ENCODE results near the gene KPTN. TPM values are rescaled to one million over a fixed set of nuclear protein-coding genes. Genes with fewer than 3 reads are reported as not detected.

The KPTN gene
- total and polyA plus RNA-seq, 2 of the 13 experiments (the other 11 are each of a cell fraction or from before 2014, with no cell fraction given): 9.1 to 13.3 TPM

DNA sequence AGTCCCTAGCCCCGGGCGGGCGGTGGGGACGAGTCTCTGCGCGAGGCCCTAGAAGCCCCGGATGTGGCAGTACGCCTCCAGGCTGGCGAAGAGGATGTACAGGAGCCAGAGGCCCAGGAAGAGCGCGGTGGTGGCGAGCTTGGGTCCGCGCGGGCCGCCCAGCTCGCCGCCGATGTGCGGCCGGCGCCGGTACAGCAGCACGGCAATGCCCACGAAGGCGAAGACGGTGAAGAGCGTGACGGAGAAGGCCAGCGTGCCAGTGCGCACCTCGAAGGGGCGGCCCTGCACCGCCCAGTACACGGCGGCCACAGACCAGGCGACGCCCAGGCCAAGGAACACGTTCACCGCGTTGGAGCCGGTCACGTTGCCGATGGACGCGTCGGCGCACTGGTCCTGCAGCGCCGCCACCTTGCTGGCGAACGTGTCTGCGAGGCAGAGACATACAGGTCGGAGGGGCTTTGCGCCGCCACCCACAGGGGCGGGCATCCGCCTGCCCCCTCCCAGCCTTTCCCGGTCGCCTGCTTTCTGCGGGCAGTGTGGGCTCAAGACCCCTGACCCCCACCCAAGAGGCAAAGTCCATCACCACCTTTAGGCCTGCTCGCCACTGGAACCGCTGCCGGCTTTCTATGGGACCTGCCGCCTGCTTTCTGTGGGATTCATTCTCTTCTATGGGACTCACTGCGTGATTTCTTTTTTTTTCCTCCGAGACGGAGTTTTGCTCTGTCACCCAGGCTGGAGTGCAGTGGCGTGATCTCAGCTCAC is 53.8 kb downstream of the KPTN start (continued):
- TF ChIP-seq, protein P1, sequence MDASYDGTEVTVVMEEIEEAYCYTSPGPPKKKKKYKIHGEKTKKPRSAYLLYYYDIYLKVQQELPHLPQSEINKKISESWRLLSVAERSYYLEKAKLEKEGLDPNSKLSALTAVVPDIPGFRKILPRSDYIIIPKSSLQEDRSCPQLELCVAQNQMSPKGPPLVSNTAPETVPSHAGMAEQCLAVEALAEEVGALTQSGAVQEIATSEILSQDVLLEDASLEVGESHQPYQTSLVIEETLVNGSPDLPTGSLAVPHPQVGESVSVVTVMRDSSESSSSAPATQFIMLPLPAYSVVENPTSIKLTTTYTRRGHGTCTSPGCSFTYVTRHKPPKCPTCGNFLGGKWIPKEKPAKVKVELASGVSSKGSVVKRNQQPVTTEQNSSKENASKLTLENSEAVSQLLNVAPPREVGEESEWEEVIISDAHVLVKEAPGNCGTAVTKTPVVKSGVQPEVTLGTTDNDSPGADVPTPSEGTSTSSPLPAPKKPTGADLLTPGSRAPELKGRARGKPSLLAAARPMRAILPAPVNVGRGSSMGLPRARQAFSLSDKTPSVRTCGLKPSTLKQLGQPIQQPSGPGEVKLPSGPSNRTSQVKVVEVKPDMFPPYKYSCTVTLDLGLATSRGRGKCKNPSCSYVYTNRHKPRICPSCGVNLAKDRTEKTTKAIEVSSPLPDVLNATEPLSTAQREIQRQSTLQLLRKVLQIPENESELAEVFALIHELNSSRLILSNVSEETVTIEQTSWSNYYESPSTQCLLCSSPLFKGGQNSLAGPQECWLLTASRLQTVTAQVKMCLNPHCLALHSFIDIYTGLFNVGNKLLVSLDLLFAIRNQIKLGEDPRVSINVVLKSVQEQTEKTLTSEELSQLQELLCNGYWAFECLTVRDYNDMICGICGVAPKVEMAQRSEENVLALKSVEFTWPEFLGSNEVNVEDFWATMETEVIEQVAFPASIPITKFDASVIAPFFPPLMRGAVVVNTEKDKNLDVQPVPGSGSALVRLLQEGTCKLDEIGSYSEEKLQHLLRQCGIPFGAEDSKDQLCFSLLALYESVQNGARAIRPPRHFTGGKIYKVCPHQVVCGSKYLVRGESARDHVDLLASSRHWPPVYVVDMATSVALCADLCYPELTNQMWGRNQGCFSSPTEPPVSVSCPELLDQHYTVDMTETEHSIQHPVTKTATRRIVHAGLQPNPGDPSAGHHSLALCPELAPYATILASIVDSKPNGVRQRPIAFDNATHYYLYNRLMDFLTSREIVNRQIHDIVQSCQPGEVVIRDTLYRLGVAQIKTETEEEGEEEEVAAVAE (CRISPR knock-in tag; IDR thresholded peaks at IDR 0.05; ENCODE audit: borderline replicate concordance): 0 out of 2 replicates have a peak, but pooled peaks have one; percentile 68
- TF ChIP-seq, protein P2, sequence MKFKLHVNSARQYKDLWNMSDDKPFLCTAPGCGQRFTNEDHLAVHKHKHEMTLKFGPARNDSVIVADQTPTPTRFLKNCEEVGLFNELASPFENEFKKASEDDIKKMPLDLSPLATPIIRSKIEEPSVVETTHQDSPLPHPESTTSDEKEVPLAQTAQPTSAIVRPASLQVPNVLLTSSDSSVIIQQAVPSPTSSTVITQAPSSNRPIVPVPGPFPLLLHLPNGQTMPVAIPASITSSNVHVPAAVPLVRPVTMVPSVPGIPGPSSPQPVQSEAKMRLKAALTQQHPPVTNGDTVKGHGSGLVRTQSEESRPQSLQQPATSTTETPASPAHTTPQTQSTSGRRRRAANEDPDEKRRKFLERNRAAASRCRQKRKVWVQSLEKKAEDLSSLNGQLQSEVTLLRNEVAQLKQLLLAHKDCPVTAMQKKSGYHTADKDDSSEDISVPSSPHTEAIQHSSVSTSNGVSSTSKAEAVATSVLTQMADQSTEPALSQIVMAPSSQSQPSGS (CRISPR knock-in tag; IDR thresholded peaks at IDR 0.05): 0 out of 2 replicates have a peak, but pooled peaks have one; percentile 16
- TF ChIP-seq ZNF768 (CRISPR knock-in tag; IDR thresholded peaks at IDR 0.05) (peak; percentile 39; the same call in 1 of the 2 replicates), ZNF7 (CRISPR knock-in tag; IDR thresholded peaks at IDR 0.05) (0 out of 2 replicates have a peak, but pooled peaks have one; percentile 31), HNF1B (CRISPR knock-in tag; IDR thresholded peaks at IDR 0.05) (no peak), ZEB1 (IDR thresholded peaks at IDR 0.05; ENCODE audit: insufficient replicate concordance, low read depth) (no peak), DNMT1 (CRISPR knock-in tag; IDR thresholded peaks at IDR 0.05) (peak; percentile 79; the same call in 1 of the 2 replicates), ZFX (CRISPR knock-in tag; IDR thresholded peaks at IDR 0.05; ENCODE audit: low read depth) (peak; percentile 87), ZMYM2 (CRISPR knock-in tag; IDR thresholded peaks at IDR 0.05) (0 out of 2 replicates have a peak, but pooled peaks have one; percentile 26), ZBTB42 (CRISPR knock-in tag; IDR thresholded peaks at IDR 0.05) (no peak), ZBTB33 (CRISPR knock-in tag; IDR thresholded peaks at IDR 0.05) (peak; percentile 52; the same call in 1 of the 2 replicates)
- TF ChIP-seq, protein P3, sequence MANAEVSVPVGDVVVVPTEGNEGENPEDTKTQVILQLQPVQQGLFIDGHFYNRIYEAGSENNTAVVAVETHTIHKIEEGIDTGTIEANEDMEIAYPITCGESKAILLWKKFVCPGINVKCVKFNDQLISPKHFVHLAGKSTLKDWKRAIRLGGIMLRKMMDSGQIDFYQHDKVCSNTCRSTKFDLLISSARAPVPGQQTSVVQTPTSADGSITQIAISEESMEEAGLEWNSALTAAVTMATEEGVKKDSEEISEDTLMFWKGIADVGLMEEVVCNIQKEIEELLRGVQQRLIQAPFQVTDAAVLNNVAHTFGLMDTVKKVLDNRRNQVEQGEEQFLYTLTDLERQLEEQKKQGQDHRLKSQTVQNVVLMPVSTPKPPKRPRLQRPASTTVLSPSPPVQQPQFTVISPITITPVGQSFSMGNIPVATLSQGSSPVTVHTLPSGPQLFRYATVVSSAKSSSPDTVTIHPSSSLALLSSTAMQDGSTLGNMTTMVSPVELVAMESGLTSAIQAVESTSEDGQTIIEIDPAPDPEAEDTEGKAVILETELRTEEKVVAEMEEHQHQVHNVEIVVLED (CRISPR knock-in tag; IDR thresholded peaks at IDR 0.05; ENCODE audit: borderline replicate concordance): peak; percentile 46
- TF ChIP-seq, protein P4, sequence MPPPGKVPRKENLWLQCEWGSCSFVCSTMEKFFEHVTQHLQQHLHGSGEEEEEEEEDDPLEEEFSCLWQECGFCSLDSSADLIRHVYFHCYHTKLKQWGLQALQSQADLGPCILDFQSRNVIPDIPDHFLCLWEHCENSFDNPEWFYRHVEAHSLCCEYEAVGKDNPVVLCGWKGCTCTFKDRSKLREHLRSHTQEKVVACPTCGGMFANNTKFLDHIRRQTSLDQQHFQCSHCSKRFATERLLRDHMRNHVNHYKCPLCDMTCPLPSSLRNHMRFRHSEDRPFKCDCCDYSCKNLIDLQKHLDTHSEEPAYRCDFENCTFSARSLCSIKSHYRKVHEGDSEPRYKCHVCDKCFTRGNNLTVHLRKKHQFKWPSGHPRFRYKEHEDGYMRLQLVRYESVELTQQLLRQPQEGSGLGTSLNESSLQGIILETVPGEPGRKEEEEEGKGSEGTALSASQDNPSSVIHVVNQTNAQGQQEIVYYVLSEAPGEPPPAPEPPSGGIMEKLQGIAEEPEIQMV (CRISPR knock-in tag; IDR thresholded peaks at IDR 0.05; ENCODE audit: low read depth): 0 out of 2 replicates have a peak, but pooled peaks have one; percentile 59
